Fibroblast of villous mesenchyme (primary cell): ENCODE results near the gene ZER1. TPM values are rescaled to one million over a fixed set of nuclear protein-coding genes. Genes with fewer than 3 reads are reported as not detected.

Source experiments
- DNase-seq: peaks from one replicate; pipeline ENCODE4 v3.0.0-alpha.2; 2010; ENCODE audit warnings: low read depth
- H3K4me3 ChIP-seq: 2 replicates; pipeline ENCODE4 v1.5.1; 2011; ENCODE audit warnings: low read depth, mild to moderate bottlenecking, low read length
- total RNA-seq: library from RNA; depleted of rRNA; stranded (reverse); fragments of >200 nt; gene quantifications from 2 replicates; pipeline ENCODE4 v1.2.3, GENCODE V29; 2012
- TF ChIP-seq, protein P1 (sequence below): IDR thresholded peaks from 2 replicates; pipeline ENCODE4 v1.5.1; 2012; ENCODE audit warnings: low read depth, mild to moderate bottlenecking, low read length; ENCODE audit not compliant: insufficient read depth

The ZER1 gene
- total RNA-seq, 1 donor, result 17.3 TPM

DNA sequence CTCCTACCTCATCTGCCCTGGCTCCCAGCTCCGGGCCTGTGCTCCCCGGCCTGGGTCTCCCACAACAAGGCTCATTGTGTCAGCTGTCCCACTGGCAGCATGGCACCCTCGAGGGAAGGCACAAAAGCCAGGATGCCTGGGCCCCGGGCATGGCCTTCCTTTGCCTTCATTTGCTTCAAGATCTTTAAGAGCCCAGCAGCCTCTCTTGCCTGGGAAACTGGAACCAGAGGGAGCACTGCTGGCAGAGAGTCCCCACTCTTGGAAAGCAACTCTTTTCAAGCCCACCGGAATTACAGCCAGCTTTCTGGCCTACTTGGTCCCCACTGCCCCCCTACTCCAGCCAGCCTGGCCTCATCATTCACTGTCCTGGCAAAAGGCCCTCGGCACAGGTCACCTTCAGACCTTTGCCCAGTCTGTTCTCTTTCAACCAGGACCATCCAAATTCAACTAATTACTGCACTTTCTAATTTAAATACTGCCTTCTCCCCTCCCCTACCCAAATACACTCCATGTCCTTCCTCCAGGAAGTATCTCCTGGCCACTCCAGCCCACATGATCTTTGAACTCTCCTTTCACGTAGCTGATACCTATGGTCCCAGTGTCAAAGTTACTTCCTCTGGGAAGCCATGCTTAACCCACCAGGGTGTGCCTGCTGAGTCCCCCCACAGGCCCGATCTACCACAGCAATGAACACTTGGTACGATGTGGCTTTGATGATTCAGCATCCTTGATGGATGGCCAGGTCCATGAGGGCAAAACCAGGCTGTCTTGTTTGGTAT is 8.9 kb downstream of the ZER1 start:
- no peak for DNase-seq
- TF ChIP-seq, protein P1, sequence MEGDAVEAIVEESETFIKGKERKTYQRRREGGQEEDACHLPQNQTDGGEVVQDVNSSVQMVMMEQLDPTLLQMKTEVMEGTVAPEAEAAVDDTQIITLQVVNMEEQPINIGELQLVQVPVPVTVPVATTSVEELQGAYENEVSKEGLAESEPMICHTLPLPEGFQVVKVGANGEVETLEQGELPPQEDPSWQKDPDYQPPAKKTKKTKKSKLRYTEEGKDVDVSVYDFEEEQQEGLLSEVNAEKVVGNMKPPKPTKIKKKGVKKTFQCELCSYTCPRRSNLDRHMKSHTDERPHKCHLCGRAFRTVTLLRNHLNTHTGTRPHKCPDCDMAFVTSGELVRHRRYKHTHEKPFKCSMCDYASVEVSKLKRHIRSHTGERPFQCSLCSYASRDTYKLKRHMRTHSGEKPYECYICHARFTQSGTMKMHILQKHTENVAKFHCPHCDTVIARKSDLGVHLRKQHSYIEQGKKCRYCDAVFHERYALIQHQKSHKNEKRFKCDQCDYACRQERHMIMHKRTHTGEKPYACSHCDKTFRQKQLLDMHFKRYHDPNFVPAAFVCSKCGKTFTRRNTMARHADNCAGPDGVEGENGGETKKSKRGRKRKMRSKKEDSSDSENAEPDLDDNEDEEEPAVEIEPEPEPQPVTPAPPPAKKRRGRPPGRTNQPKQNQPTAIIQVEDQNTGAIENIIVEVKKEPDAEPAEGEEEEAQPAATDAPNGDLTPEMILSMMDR, result no peak
- H3K4me3 ChIP-seq, result no peak overlapping the region

DNA sequence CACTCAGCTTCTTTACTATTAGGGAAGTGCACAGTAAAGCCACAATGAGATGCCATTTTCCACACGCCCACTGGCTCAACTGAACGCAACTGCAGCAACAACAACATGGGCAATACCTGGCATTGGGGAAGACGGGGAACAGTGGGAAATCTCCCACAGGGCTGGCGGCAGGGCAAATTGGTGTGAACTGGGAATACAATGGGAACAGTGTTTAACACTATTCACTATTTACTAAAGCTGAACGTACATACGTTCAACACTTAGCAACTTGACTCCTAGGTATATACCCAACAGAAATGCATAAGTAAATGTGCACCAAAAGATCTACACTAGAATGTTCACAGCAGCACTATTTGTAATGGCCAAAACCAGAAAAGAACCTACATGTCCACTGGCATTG is 14.1 kb downstream of the ZER1 start:
- DNase-seq, result no peak
- no peak overlapping the region for H3K4me3 ChIP-seq
- TF ChIP-seq, protein P1, result no peak

DNA sequence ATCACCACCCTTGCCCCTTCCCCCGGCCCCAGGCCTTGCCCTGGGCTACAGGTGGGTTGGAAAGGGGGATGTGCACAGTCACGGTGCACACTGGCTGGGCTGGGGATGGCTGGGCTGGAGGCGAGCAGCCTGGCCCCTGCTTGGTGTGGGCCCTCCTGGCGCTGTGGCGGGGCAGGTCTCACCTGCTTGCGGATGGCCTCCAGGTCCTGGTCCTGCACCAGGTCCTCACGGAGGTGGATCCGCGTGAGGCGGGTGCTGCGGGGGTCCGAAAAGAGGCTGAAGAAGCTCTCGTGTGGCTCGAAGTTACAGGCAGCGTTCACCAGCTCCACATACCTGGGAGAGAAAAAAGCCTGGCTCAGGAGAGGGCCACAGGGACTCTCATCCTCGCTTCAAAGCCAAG is 18.1 kb downstream of the ZER1 start:
- TF ChIP-seq, protein P1, result no peak
- H3K4me3 ChIP-seq, result no peak overlapping the region
- no peak for DNase-seq

DNA sequence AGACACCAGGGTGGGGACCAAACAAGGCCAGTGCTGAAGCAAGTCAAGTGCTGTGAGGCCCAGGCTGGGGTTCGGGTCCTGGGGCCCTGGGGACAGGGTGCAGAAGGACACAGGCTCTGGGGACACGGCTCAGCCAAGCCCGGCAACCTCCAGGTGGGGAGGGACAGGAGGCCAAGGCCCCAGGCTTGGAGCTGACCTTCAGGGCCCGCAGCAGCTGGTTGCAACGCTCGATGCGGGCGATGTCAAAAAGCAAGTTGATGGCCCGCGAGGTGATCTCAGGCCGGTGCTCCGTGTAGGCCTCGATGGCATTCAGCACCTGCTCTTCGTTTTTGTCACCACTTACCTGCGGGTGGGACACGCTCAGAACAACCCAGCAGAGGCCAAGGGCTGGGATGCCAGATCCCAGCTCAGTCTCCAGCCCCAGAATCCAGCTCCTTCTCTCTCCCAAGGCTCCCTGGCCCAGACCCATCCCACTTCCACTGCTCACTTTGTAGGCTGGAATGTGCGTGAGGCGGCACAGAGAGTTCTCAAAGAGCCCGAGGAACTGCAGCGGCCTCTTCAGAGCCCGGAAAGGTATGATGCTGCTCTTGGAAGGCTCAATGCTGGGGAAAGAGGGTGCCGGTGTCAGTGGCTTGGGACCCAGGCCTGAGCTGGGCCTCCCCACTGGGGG is 20.7 kb downstream of the ZER1 start:
- no peak overlapping the region for H3K4me3 ChIP-seq
- no peak for DNase-seq
- TF ChIP-seq, protein P1, result no peak

DNA sequence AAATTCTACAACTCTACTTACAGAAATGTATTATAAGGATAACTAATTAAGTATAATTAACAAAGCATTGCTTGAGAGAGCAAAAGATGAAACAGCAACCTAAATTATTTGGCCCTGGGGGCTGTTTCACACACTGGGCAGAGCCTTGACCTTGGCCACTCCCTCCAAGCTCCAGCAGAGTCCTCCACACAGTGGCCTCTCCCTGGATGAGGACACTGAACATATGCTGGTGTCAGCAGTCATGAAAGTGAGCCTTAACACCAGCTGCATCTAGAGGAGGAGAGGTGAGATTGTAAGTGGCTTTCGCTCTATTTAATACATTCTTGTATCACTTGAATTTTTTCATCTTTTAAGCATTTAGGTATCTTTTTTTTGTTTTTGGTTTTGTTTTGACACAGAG is 24.5 kb downstream of the ZER1 start:
- H3K4me3 ChIP-seq, result no peak overlapping the region
- DNase-seq, result no peak
- TF ChIP-seq, protein P1, result no peak

DNA sequence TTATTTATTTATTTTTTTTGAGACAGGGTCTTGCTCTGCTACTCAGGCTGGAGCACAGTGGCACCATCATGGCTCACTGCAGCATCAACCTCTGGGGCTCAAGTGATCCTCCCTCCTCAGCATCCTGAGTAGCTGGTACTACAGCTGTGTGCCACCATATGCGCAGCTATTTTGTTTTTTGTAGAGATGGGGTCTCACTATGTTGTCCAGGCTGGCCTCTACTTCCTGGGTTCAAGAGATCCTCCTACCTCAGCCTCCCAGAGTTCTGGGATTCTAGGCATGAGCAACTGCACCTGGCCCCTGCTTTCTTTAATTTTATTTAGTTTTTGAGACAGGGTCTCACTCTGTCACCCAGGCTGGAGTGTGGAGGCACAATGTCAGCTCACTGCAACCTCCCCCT is 28.3 kb downstream of the ZER1 start:
- TF ChIP-seq, protein P1, result no peak
- DNase-seq, result no peak
- H3K4me3 ChIP-seq, result no peak overlapping the region
